Measurements from ENCODE around the gene MTMR10.

Gene MTMR10, protein sequence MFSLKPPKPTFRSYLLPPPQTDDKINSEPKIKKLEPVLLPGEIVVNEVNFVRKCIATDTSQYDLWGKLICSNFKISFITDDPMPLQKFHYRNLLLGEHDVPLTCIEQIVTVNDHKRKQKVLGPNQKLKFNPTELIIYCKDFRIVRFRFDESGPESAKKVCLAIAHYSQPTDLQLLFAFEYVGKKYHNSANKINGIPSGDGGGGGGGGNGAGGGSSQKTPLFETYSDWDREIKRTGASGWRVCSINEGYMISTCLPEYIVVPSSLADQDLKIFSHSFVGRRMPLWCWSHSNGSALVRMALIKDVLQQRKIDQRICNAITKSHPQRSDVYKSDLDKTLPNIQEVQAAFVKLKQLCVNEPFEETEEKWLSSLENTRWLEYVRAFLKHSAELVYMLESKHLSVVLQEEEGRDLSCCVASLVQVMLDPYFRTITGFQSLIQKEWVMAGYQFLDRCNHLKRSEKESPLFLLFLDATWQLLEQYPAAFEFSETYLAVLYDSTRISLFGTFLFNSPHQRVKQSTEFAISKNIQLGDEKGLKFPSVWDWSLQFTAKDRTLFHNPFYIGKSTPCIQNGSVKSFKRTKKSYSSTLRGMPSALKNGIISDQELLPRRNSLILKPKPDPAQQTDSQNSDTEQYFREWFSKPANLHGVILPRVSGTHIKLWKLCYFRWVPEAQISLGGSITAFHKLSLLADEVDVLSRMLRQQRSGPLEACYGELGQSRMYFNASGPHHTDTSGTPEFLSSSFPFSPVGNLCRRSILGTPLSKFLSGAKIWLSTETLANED

GRCh38 chr15:30991255-30992235 lies at the start of gene MTMR10:
TSS of gene MTMR10 (minus strand) at chr15:30991628. CDS start at chr15:30991506, 122 bp downstream.
- no peak for DNase-seq

GRCh38 chr15:31040611-31041010 lies 49.2 kb upstream of the MTMR10 start:
- DNase-seq = no peak

GRCh38 chr15:31039961-31040360 lies 48.5 kb upstream of the MTMR10 start:
- no peak for DNase-seq

DNA sequence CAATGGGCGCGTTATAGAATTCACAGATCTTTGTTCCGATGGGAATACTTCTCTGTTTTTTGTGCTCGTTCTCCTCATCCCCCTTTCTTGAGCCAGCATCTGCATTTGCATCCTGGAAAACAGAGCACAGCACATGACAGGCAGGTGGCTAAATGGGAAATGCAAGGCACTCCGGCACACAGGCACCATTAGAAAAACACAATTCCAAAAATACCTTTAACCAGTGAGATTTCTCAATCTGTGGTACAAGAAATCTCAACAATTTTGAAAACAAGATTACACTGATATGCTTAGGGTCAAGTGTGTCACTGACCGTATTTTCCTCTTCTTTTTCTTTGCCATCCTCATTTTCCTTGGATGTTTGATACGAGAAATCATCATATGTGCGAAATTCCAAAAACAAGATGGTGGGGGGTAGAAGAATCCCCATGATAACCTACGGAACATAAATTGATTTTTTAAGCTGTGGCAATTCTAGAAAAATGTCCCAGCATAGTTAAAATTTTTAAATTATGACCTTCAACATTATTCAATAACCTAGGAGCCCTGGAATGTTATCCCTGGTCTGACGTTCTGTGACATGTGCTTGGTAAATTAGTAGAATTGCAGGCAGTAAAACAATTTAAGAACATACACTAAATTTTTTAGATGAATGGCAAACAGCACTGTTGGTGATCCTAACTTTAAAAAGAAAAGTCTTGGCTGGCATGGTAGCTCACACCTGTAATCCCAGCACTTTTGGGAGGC lies 46.5 kb upstream of the MTMR10 start:
- no peak for DNase-seq

DNA sequence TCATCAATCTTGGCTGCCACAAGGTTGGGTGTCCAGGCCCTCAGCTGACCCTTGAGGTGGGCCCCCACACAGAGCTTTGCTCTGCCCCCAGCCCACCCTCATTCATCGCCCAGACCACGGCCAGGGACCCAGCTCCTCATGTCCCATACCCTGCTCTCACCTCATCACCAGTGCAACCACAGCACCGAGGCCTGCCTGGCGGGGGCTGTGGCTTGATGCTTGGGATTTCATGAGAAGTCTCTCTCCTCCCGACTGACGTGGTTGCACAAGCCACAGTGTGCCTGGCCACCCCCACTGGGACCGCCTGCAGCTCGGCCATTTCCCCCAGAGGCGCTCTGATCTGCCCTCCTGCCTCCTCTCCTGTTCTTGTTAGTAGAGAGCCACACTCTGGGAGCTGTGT lies 45.4 kb upstream of the MTMR10 start:
- DNase-seq = no peak

- no peak for DNase-seq
Measured at GRCh38 chr15:31035610-31036009, 44.2 kb upstream of the MTMR10 start.

GRCh38 chr15:31034152-31034551 lies 42.7 kb upstream of the MTMR10 start:
- no peak for DNase-seq

- no peak for DNase-seq
Measured at GRCh38 chr15:31032961-31033371, 41.5 kb upstream of the MTMR10 start.

DNA sequence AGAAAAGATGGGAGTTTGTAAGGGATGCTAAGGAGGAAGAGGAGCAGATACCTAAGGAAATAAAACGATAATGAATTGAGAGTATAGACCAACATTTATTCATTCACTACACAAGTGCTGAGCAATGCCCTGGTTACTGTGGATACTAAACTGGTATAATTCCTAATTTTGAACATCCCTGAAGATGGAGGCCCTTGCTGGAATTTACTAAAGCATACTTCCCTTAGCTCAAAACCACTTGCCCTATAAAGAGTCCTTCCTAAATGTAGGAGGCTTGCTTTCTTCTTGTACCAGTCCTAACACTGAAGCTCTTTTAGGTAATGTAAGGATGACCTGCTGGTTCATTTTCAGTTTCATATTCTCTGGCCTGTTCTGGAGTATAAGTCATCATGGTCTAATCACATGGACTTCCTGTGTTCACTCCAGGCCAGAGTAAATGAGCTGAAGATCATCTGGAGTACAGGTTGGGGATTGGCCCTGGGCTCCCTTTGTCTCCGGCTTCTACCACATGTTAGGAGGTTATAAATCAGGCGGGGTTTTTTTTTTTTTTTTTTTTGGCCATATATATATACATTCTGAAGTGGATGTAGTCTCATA lies 40.1 kb upstream of the MTMR10 start:
- no peak for DNase-seq

- no peak for DNase-seq
Measured at GRCh38 chr15:31027910-31028578, 36.6 kb upstream of the MTMR10 start.

DNA sequence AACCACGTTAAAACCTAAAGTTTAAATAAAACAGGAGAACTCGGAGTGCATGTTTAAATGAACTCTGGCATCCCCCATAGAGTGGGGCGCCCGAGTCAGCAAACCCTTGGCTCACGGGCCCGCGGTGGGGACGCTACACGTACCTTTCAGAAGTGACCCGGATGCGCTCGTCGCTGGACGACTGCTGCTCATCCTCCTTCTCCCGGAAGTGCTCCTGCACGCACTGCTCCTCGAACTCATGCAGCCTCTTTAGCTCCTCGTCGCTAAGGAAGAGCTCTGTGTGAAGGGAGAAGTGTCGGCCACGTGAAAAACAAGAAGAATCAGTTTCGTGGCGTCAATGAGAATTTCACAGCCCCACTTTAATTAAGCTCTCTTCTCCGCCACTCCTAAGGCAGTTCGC lies 34.6 kb upstream of the MTMR10 start:
- no peak for DNase-seq

GRCh38 chr15:31024979-31025378 lies 33.6 kb upstream of the MTMR10 start:
- DNase-seq = no peak

GRCh38 chr15:31024330-31024729 lies 32.9 kb upstream of the MTMR10 start:
- no peak for DNase-seq

GRCh38 chr15:31023841-31024240 lies 32.4 kb upstream of the MTMR10 start:
- no peak for DNase-seq

GRCh38 chr15:31021067-31021665 lies 29.7 kb upstream of the MTMR10 start:
- no peak for DNase-seq

DNA sequence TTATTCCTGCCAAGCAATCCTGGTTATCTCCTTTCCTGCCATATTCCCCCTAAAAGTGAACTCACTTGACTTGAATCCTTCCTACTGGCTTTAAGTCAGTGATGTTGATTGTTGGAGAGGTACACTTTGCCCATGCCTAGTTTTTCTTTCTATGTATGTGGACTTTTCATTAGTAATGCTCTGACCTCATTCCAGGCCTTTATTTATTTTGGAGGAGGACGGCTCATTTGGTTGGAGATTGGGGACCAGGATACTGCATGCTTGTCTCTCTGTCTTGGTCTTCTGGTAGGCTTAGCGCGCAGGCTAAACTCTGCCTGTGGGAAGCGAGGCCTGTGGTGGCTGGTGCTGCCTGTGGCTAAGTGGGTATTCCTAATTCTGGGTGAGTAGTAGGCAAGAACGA lies 29.1 kb upstream of the MTMR10 start:
- no peak for DNase-seq

DNA sequence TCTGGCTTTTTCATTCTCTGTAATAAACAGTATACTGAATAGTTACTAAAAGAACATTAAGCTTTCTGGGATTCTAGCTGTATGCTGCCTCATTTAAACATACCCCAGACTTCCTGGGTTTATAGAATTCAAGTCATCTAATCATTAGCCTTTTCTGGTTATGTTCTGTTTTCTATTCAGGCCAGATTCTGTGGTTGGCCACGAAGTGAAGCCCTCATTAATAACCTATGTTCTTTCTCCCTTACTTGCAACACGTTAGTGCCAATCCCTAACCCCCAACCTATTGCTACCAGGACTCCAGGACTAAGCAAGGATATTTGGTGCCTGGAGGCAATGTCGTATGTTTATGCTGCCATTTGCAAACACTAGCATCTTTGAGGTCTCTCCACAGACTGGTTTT lies 28.6 kb upstream of the MTMR10 start:
- no peak for DNase-seq

- DNase-seq = no peak
Measured at GRCh38 chr15:31017311-31017710, 25.9 kb upstream of the MTMR10 start.

DNA sequence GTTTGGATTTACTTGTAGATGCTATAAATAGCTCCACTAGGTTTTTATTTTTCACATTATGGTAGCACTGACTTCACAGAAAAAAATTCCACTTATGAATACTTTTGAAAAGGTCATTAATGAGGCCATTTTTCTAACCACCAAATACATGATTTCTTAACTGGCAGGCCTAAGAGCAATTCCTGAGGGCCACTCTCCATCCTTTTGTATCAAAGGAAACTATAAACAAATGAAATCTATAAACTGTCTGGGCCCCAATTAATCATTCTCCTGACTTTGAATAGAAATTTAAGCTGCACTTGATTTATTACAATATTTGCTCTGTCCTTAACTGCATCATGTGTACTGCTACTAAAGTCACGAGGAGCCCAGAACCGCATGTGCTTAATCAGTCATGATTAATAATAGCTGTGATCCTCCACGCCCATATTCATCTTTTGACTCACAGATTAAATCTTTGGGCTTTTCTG lies 25.1 kb upstream of the MTMR10 start:
- no peak for DNase-seq

DNA sequence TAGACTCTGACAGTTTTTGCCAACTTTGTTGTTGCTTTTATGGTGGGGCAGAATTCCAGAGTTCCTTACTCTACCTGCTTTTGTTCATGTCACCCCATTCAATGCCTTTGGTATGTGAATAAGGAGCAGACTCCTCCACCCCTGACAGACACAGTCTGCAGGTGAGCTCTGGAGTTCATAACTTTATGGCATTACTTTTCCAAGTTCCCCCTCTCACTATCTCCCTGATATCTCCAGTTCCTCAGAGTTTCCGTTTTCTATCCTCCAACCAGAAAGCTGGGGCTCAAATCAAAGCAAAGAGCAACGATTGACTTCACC lies 23.1 kb upstream of the MTMR10 start:
- no peak for DNase-seq
